HEK293 (cell line): ENCODE measurements around the gene BMPR1A.

Source experiments
- ZEB2 ChIP-seq: fragments of 450-650 bp; formaldehyde crosslinking; IDR thresholded peaks from 2 replicates; pipeline ENCODE4 v1.5.1; 2016; ENCODE audit warnings: missing biosample characterization, missing genetic modification characterization
- ZNF311 ChIP-seq: fragments of 450-650 bp; formaldehyde crosslinking; IDR thresholded peaks from 2 replicates; pipeline ENCODE4 v1.5.1; 2017; ENCODE audit warnings: missing biosample characterization, missing genetic modification characterization, borderline replicate concordance
- ZNF391 ChIP-seq: fragments of 450-650 bp; formaldehyde crosslinking; IDR thresholded peaks from 2 replicates; pipeline ENCODE4 v1.5.1; 2016; ENCODE audit warnings: low read depth, missing biosample characterization, missing genetic modification characterization, borderline replicate concordance
- ZNF423 ChIP-seq: fragments of 450-650 bp; formaldehyde crosslinking; IDR thresholded peaks from 2 replicates; pipeline ENCODE4 v1.5.1; 2016; ENCODE audit warnings: missing biosample characterization, missing genetic modification characterization
- ZNF510 ChIP-seq: fragments of 450-650 bp; formaldehyde crosslinking; IDR thresholded peaks from 2 replicates; pipeline ENCODE4 v1.5.1; 2018; ENCODE audit warnings: mild to moderate bottlenecking, missing genetic modification characterization, missing biosample characterization; ENCODE audit not compliant: insufficient replicate concordance
- ZNF660 ChIP-seq: fragments of 450-650 bp; IDR thresholded peaks from 2 replicates; pipeline ENCODE4 v1.5.1; 2018; ENCODE audit warnings: missing biosample characterization, mild to moderate bottlenecking, missing genetic modification characterization
- TF ChIP-seq, protein P1 (sequence below): fragments of 450-650 bp; formaldehyde crosslinking; IDR thresholded peaks from 2 replicates; pipeline ENCODE4 v1.5.1; 2016; ENCODE audit warnings: missing biosample characterization, missing genetic modification characterization
- TF ChIP-seq, protein P2 (sequence below): fragments of 450-650 bp; formaldehyde crosslinking; IDR thresholded peaks from 2 replicates; pipeline ENCODE4 v1.5.1; 2016; ENCODE audit warnings: missing biosample characterization, missing genetic modification characterization
- TF ChIP-seq, protein P3 (sequence below): fragments of 450-650 bp; formaldehyde crosslinking; conservative IDR thresholded peaks from 2 replicates; pipeline ENCODE4 v1.5.1; 2016; ENCODE audit warnings: low read depth, missing biosample characterization, missing genetic modification characterization

DNA sequence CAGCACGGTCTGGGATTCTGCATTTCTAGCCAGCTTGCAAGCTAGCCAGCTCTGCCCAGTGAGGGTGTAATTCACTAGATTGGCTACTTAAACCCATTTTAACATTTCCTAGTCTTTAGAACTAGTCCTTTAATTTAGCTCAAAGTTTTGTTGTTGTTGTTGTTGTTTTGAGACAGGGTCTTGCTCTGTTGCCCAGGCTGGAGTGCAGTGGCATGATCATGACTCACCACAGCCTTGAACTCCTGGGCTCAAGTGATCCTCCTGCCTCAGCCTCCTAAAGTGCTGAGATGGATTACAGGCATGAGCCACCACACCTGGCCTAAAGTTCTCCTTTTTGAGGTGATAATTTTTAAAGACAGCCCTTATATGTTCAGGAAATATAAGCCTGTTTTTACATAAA, 94.1 kb downstream of the BMPR1A start:
- TF ChIP-seq ZNF311, result no peak
- no peak for TF ChIP-seq ZNF510
- no peak for TF ChIP-seq ZEB2 (tag by site-specific recombination)
- TF ChIP-seq ZNF423 (tag by site-specific recombination), result no peak
- TF ChIP-seq ZNF391 (tag by site-specific recombination), result no peak
- TF ChIP-seq, protein P1, sequence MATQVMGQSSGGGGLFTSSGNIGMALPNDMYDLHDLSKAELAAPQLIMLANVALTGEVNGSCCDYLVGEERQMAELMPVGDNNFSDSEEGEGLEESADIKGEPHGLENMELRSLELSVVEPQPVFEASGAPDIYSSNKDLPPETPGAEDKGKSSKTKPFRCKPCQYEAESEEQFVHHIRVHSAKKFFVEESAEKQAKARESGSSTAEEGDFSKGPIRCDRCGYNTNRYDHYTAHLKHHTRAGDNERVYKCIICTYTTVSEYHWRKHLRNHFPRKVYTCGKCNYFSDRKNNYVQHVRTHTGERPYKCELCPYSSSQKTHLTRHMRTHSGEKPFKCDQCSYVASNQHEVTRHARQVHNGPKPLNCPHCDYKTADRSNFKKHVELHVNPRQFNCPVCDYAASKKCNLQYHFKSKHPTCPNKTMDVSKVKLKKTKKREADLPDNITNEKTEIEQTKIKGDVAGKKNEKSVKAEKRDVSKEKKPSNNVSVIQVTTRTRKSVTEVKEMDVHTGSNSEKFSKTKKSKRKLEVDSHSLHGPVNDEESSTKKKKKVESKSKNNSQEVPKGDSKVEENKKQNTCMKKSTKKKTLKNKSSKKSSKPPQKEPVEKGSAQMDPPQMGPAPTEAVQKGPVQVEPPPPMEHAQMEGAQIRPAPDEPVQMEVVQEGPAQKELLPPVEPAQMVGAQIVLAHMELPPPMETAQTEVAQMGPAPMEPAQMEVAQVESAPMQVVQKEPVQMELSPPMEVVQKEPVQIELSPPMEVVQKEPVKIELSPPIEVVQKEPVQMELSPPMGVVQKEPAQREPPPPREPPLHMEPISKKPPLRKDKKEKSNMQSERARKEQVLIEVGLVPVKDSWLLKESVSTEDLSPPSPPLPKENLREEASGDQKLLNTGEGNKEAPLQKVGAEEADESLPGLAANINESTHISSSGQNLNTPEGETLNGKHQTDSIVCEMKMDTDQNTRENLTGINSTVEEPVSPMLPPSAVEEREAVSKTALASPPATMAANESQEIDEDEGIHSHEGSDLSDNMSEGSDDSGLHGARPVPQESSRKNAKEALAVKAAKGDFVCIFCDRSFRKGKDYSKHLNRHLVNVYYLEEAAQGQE, result no peak
- TF ChIP-seq, protein P2, sequence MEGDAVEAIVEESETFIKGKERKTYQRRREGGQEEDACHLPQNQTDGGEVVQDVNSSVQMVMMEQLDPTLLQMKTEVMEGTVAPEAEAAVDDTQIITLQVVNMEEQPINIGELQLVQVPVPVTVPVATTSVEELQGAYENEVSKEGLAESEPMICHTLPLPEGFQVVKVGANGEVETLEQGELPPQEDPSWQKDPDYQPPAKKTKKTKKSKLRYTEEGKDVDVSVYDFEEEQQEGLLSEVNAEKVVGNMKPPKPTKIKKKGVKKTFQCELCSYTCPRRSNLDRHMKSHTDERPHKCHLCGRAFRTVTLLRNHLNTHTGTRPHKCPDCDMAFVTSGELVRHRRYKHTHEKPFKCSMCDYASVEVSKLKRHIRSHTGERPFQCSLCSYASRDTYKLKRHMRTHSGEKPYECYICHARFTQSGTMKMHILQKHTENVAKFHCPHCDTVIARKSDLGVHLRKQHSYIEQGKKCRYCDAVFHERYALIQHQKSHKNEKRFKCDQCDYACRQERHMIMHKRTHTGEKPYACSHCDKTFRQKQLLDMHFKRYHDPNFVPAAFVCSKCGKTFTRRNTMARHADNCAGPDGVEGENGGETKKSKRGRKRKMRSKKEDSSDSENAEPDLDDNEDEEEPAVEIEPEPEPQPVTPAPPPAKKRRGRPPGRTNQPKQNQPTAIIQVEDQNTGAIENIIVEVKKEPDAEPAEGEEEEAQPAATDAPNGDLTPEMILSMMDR (tag by site-specific recombination), result no peak
- no peak for TF ChIP-seq ZNF660
- TF ChIP-seq, protein P3, sequence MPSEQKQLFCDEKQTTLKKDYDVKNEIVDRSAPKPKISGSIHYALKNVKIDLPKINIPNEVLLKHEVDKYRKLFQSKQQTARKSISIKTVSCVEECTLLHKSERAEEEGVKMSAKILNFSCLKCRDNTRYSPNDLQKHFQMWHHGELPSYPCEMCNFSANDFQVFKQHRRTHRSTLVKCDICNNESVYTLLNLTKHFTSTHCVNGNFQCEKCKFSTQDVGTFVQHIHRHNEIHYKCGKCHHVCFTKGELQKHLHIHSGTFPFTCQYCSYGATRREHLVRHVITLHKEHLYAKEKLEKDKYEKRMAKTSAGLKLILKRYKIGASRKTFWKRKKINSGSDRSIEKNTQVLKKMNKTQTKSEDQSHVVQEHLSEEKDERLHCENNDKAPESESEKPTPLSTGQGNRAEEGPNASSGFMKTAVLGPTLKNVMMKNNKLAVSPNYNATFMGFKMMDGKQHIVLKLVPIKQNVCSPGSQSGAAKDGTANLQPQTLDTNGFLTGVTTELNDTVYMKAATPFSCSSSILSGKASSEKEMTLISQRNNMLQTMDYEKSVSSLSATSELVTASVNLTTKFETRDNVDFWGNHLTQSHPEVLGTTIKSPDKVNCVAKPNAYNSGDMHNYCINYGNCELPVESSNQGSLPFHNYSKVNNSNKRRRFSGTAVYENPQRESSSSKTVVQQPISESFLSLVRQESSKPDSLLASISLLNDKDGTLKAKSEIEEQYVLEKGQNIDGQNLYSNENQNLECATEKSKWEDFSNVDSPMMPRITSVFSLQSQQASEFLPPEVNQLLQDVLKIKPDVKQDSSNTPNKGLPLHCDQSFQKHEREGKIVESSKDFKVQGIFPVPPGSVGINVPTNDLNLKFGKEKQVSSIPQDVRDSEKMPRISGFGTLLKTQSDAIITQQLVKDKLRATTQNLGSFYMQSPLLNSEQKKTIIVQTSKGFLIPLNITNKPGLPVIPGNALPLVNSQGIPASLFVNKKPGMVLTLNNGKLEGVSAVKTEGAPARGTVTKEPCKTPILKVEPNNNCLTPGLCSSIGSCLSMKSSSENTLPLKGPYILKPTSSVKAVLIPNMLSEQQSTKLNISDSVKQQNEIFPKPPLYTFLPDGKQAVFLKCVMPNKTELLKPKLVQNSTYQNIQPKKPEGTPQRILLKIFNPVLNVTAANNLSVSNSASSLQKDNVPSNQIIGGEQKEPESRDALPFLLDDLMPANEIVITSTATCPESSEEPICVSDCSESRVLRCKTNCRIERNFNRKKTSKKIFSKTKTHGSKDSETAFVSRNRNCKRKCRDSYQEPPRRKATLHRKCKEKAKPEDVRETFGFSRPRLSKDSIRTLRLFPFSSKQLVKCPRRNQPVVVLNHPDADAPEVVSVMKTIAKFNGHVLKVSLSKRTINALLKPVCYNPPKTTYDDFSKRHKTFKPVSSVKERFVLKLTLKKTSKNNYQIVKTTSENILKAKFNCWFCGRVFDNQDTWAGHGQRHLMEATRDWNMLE (tag by site-specific recombination), result no peak
